Activated CD4-positive, CD25-positive, alpha-beta regulatory T cell treated with anti-CD3 and anti-CD28 coated beads, Interleukin-2, amount 50 U/mL, for 16 hours (primary cell): ENCODE measurements around the gene SPOPL.

Source experiments
- DNase-seq: peaks from one replicate; pipeline ENCODE4 v3.0.0-alpha.2; 2020; ENCODE audit warnings: low read depth, low spot score

Gene SPOPL

GRCh38 chr2:138600732-138601457 is 99.3 kb downstream of the SPOPL start:
- DNase-seq, result no peak

GRCh38 chr2:138601458-138602165 is 100.0 kb downstream of the SPOPL start:
- DNase-seq, result no peak

GRCh38 chr2:138602166-138602460 is 100.5 kb downstream of the SPOPL start:
- DNase-seq, result no peak

- no peak for DNase-seq
These were observed 106.2 kb downstream of the SPOPL start for GRCh38 chr2:138607746-138608145.

- no peak for DNase-seq
These were observed 107.9 kb downstream of the SPOPL start for GRCh38 chr2:138609446-138609845.

GRCh38 chr2:138610201-138610953 is 108.8 kb downstream of the SPOPL start:
- DNase-seq, result no peak

GRCh38 chr2:138615257-138615656 is 113.7 kb downstream of the SPOPL start:
- DNase-seq, result no peak

GRCh38 chr2:138617026-138617425 is 115.5 kb downstream of the SPOPL start:
- no peak for DNase-seq

- DNase-seq, result no peak
These were observed 117.4 kb downstream of the SPOPL start for GRCh38 chr2:138618971-138619370.

GRCh38 chr2:138620431-138620830 is 118.9 kb downstream of the SPOPL start:
- DNase-seq, result no peak

GRCh38 chr2:138621139-138621538 is 119.6 kb downstream of the SPOPL start:
- DNase-seq, result no peak

- no peak for DNase-seq
These were observed 121.0 kb downstream of the SPOPL start for GRCh38 chr2:138622613-138623012.
